ENCODE measurements around the gene ZSCAN22.
"Not testable (repeated sequence)": the region's sequence is repeated elsewhere in the genome, so short reads cannot be mapped to it uniquely, and the experiment has no call there.

ZSCAN22 gene

DNA sequence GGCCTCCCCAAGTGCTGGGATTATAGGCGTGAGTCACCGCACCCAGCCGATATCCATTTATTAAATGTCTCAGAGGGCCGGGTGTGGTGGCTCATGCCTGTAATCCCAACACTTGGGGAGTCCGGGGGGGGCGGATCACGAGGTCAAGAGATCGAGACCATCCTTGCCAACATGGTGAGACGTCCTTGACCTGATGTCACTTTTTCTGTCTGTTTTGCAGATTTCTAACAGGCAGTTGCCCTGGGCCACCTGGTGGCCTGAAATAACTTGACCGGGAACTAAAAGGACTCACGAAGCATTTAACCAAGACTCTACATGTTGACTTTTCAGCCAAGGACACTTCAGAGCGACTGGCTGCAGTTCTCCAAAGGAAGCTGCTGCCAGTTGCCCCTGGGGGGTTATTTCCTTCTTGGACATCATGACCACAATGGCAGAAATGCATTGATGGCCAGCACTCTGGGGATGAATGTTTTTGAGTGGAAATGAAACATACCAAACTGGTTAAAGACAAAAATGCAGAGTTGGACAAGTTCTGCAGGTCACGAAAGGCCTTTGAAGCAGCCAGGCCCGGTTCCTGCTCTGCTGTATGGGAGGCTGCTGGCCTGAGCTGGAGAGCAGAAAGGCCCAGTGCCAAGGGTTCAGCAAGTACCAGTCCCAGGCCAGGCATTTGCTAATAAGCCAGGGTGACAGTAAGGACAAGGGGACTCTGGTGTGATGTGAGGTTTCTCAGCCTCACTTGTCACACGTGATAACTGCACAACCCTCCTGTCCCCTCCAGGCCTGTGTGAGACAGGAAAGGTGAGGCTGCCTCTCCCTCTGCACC lies 45.7 kb downstream of the ZSCAN22 start:
- DNase-seq: no peak
- H3K9me3 ChIP-seq (ENCODE audit: control insufficient read depth, low read length): no peaks in the 10 kb centered on the region

DNA sequence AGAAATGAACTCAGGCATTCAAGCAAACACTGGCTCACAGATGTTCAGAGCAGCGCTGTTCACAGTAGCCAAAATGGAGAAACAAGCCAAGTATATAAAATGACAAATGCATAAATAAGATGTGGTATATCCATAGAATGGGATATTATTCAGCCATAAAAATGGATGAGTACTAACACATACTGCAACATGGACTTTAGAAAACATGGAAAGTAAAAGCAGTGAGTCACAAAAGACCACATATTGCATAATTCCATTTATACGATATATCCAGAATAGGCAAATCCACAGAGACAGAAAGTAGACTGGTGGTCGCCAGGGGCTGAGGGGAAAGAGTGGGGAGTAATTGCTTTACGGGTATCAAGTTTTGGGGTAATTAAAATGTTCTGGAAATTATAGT lies 47.4 kb downstream of the ZSCAN22 start:
- Histone ChIP-seq H3K36me3 (ENCODE audit: control insufficient read depth, insufficient read depth, low read length) (no peaks in the 10 kb centered on the region), H3K4me1 (ENCODE audit: control insufficient read depth, insufficient read depth, low read length, poor library complexity, severe bottlenecking) (no peaks in the 10 kb centered on the region), H3K4me3 (ENCODE audit: insufficient read depth, low read depth, low read length, poor library complexity, severe bottlenecking) (no peak overlapping the region), H3K27me3 (replicated peaks; ENCODE audit: control insufficient read depth, insufficient read depth, low read length, poor library complexity, severe bottlenecking) (no peaks in the 10 kb centered on the region), H3K9me3 (ENCODE audit: control insufficient read depth, low read length) (no peaks in the 10 kb centered on the region), H3K27ac (ENCODE audit: insufficient read depth, low read length, poor library complexity, severe bottlenecking) (no peak overlapping the region)
- DNase-seq: no peak

More for the DNA sequence above, 45.7 kb downstream of the ZSCAN22 start:
- no peaks in the 10 kb centered on the region for H3K27me3 ChIP-seq (replicated peaks; ENCODE audit: control insufficient read depth, insufficient read depth, low read length, poor library complexity, severe bottlenecking)
- no peak overlapping the region for H3K4me3 ChIP-seq (ENCODE audit: insufficient read depth, low read depth, low read length, poor library complexity, severe bottlenecking)
- no peaks in the 10 kb centered on the region for H3K36me3 ChIP-seq (ENCODE audit: control insufficient read depth, insufficient read depth, low read length)
- H3K27ac ChIP-seq (ENCODE audit: insufficient read depth, low read length, poor library complexity, severe bottlenecking): no peak overlapping the region
- no peaks in the 10 kb centered on the region for H3K4me1 ChIP-seq (ENCODE audit: control insufficient read depth, insufficient read depth, low read length, poor library complexity, severe bottlenecking)

DNA sequence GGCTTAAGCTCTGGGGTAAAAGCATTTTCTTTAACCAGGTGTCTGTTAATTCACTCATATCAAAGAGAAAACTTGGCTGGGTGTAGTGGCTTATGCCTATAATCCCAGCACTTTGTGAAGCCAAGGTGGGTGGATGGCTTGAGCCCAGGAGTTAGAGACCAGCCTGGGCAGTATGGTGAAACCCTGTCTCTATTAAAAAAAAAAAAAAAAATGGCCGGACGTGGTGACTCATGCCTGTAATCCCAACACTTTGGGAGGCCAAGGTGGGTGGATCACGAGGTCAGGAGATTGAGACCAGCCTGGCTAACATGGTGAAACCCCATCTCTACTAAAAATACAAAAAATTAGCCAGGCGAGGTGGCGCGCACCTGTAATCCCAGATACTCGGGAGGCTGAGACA lies 49.9 kb downstream of the ZSCAN22 start:
- not testable (repeated sequence) for H3K9me3 ChIP-seq (ENCODE audit: control insufficient read depth, low read length); DNase-seq

GRCh38 chr19:58379246-58379645 lies 52.5 kb downstream of the ZSCAN22 start:
- Histone ChIP-seq H3K4me3 (ENCODE audit: insufficient read depth, low read depth, low read length, poor library complexity, severe bottlenecking) (no peak overlapping the region), H3K4me1 (ENCODE audit: control insufficient read depth, insufficient read depth, low read length, poor library complexity, severe bottlenecking) (peaks cover 14% of the 10 kb centered on the region), H3K36me3 (ENCODE audit: control insufficient read depth, insufficient read depth, low read length) (no peaks in the 10 kb centered on the region), H3K9me3 (ENCODE audit: control insufficient read depth, low read length) (no peaks in the 10 kb centered on the region), H3K27ac (ENCODE audit: insufficient read depth, low read length, poor library complexity, severe bottlenecking) (no peak overlapping the region), H3K27me3 (replicated peaks; ENCODE audit: control insufficient read depth, insufficient read depth, low read length, poor library complexity, severe bottlenecking) (no peaks in the 10 kb centered on the region)
- no peak for DNase-seq

More for the DNA sequence above, 49.9 kb downstream of the ZSCAN22 start:
- H3K36me3 ChIP-seq (ENCODE audit: control insufficient read depth, insufficient read depth, low read length); H3K27me3 ChIP-seq (replicated peaks; ENCODE audit: control insufficient read depth, insufficient read depth, low read length, poor library complexity, severe bottlenecking); H3K27ac ChIP-seq (ENCODE audit: insufficient read depth, low read length, poor library complexity, severe bottlenecking); H3K4me3 ChIP-seq (ENCODE audit: insufficient read depth, low read depth, low read length, poor library complexity, severe bottlenecking); H3K4me1 ChIP-seq (ENCODE audit: control insufficient read depth, insufficient read depth, low read length, poor library complexity, severe bottlenecking): not testable (repeated sequence)

DNA sequence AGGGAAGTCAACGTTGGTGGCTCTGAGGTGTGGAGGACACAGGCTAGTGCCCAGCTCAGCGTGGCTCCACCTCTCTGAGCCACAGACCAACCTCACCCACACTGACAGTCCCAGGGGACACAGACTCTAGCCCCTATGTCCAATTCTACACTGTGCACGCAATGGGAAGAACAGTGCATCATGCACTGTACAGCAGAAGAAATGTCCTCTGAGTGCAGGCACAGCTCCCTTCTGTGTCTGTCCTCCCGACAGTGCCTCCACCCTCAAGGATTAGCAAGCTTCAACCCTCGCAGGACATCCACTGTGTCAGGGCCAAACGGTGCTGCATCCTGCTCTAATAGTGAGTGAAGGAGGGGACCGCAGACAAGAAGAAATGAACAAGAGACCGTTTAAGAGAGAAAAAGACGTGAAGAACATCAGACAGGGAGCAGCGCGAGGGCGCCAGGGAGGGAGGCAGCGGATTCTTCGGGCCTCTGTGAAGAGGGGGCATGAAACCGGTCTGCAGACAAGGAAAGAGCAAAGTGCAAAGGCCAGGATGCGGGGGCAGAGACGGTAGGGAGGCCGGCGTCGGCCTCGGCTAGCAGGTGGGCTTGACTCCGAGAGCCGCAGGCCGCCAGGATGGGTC lies 53.4 kb downstream of the ZSCAN22 start:
- Histone ChIP-seq H3K27ac (ENCODE audit: insufficient read depth, low read length, poor library complexity, severe bottlenecking) (peak overlapping the region; percentile 93), H3K27me3 (replicated peaks; ENCODE audit: control insufficient read depth, insufficient read depth, low read length, poor library complexity, severe bottlenecking) (no peaks in the 10 kb centered on the region), H3K4me3 (ENCODE audit: insufficient read depth, low read depth, low read length, poor library complexity, severe bottlenecking) (peak overlapping the region; percentile 74), H3K4me1 (ENCODE audit: control insufficient read depth, insufficient read depth, low read length, poor library complexity, severe bottlenecking) (peaks cover 14% of the 10 kb centered on the region), H3K36me3 (ENCODE audit: control insufficient read depth, insufficient read depth, low read length) (no peaks in the 10 kb centered on the region), H3K9me3 (ENCODE audit: control insufficient read depth, low read length) (no peaks in the 10 kb centered on the region)
- no peak for DNase-seq

- Histone ChIP-seq H3K9me3 (ENCODE audit: control insufficient read depth, low read length) (no peaks in the 10 kb centered on the region), H3K4me3 (ENCODE audit: insufficient read depth, low read depth, low read length, poor library complexity, severe bottlenecking) (peak within 1 kb of the TSS; percentile 74), H3K36me3 (ENCODE audit: control insufficient read depth, insufficient read depth, low read length) (no peaks in the 10 kb centered on the region), H3K27me3 (replicated peaks; ENCODE audit: control insufficient read depth, insufficient read depth, low read length, poor library complexity, severe bottlenecking) (no peaks in the 10 kb centered on the region), H3K4me1 (ENCODE audit: control insufficient read depth, insufficient read depth, low read length, poor library complexity, severe bottlenecking) (peaks cover 22% of the 10 kb centered on the region), H3K27ac (ENCODE audit: insufficient read depth, low read length, poor library complexity, severe bottlenecking) (peak within 1 kb of the TSS; percentile 93)
- peak; percentile 98 to 99 (median 98) for DNase-seq
Observed at GRCh38 chr19:58380662-58381459, 54.1 kb downstream of the ZSCAN22 start, which contains the start of gene ZNF837. TSS of gene ZNF837 (minus strand) at chr19:58381030. CDS start at chr19:58369332, 11,698 bp downstream.

DNA sequence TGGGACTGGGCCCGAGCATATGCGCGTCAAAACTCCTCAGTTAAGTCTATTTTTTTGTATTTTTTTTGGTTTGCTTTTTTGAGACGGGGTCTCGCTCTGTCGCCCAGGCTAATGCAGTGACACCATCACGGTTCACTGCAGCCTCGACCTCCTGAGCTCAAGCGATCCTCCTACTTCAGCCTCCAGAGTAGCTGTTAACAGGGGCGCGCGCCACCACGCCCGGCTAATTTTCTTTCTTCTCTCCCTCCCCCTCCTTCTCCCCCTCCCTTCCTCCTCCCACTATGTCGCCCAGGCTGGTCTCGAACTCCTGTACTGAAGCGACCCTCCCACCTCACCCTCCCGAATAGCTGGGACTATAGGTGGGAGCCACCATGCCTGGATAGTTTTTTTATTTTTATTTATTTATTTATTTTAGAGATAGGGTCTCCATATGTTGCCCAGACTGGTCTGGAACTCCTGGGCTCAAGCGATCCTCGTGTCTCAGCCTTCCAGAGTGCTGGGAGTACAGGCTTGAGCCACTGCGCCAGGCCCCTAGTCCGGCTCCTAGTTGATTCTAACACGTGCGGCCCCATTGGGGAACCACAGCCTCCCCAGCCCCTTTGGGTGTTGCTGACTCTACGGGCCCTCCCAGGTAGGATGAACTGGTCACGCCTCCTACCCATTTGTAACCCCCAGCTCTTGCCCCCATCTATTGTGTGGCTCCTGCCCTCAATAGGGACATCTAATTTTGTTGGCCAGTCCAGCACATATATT lies 54.8 kb downstream of the ZSCAN22 start:
- Histone ChIP-seq H3K27me3 (replicated peaks; ENCODE audit: control insufficient read depth, insufficient read depth, low read length, poor library complexity, severe bottlenecking) (no peaks in the 10 kb centered on the region), H3K36me3 (ENCODE audit: control insufficient read depth, insufficient read depth, low read length) (no peaks in the 10 kb centered on the region), H3K4me3 (ENCODE audit: insufficient read depth, low read depth, low read length, poor library complexity, severe bottlenecking) (peak overlapping the region; percentile 51), H3K9me3 (ENCODE audit: control insufficient read depth, low read length) (no peaks in the 10 kb centered on the region), H3K4me1 (ENCODE audit: control insufficient read depth, insufficient read depth, low read length, poor library complexity, severe bottlenecking) (peaks cover 29% of the 10 kb centered on the region), H3K27ac (ENCODE audit: insufficient read depth, low read length, poor library complexity, severe bottlenecking) (peak overlapping the region; percentile 93)
- no peak for DNase-seq

- H3K27me3 ChIP-seq (replicated peaks; ENCODE audit: control insufficient read depth, insufficient read depth, low read length, poor library complexity, severe bottlenecking): no peaks in the 10 kb centered on the region
- H3K9me3 ChIP-seq (ENCODE audit: control insufficient read depth, low read length): no peaks in the 10 kb centered on the region
- no peak overlapping the region for H3K27ac ChIP-seq (ENCODE audit: insufficient read depth, low read length, poor library complexity, severe bottlenecking)
- no peaks in the 10 kb centered on the region for H3K36me3 ChIP-seq (ENCODE audit: control insufficient read depth, insufficient read depth, low read length)
- DNase-seq: no peak
- peaks cover 40% of the 10 kb centered on the region for H3K4me1 ChIP-seq (ENCODE audit: control insufficient read depth, insufficient read depth, low read length, poor library complexity, severe bottlenecking)
- no peak overlapping the region for H3K4me3 ChIP-seq (ENCODE audit: insufficient read depth, low read depth, low read length, poor library complexity, severe bottlenecking)
Observed at GRCh38 chr19:58382997-58383603, 56.3 kb downstream of the ZSCAN22 start.

DNA sequence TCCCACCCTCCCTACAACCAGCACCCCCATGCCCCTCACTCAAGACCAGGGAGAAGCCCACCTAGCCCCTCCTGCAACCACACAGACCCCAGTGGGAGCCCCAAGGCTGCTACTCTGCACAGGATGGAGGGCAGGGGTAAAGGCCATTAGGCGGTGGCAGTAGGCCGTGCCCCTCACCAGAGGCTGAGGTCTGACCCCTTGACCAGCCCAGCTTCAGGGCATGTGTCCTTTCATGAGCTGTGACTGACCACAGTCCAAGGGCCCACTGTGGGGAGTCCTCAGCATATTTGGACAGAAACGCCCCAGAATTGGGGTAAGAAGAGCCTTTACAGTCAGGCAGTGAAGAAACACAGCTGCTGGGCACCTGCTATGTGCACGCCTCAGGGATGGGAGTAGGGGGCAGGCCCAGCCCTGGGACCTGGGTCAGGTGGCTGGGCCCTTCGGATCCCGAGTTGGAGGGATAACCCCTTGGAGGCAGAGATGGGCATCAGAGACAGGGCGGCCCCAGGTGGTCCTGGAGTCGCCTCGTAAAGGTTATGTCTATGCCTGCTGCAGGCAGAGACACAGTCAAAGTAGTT lies 58.6 kb downstream of the ZSCAN22 start:
- H3K4me1 ChIP-seq (ENCODE audit: control insufficient read depth, insufficient read depth, low read length, poor library complexity, severe bottlenecking): peaks cover 35% of the 10 kb centered on the region
- H3K4me3 ChIP-seq (ENCODE audit: insufficient read depth, low read depth, low read length, poor library complexity, severe bottlenecking): peak overlapping the region; percentile 71
- H3K27ac ChIP-seq (ENCODE audit: insufficient read depth, low read length, poor library complexity, severe bottlenecking): peak overlapping the region; percentile 98
- H3K36me3 ChIP-seq (ENCODE audit: control insufficient read depth, insufficient read depth, low read length): peaks cover 6% of the 10 kb centered on the region
- DNase-seq: no peak
- H3K9me3 ChIP-seq (ENCODE audit: control insufficient read depth, low read length): no peaks in the 10 kb centered on the region
- no peaks in the 10 kb centered on the region for H3K27me3 ChIP-seq (replicated peaks; ENCODE audit: control insufficient read depth, insufficient read depth, low read length, poor library complexity, severe bottlenecking)
